ENCODE results near the gene TOP2A.

The TOP2A gene

GRCh38 chr17:40351359-40352236, 66.1 kb downstream of the TOP2A start:
- no peak overlapping the region for H3K27ac ChIP-seq (ENCODE audit: low read depth, low read length)
- no peaks in the 10 kb centered on the region for H3K27me3 ChIP-seq (ENCODE audit: insufficient read depth, low read length)
- H4K91ac ChIP-seq (ENCODE audit: low read depth, low read length): no peak overlapping the region
- H2BK120ac ChIP-seq (ENCODE audit: insufficient read depth, low read length, poor library complexity): no peak overlapping the region
- no peaks in the 10 kb centered on the region for H3K9me3 ChIP-seq (ENCODE audit: insufficient read depth, low read depth, low read length)
- peaks cover 54 to 57% of the 10 kb centered on the region in 2 experiments for H3K36me3 ChIP-seq (ENCODE audit: control insufficient read depth in 1 of 2, insufficient read depth in 2 of 2, low read length in 2 of 2)
- no peak for DNase-seq
- H3K4ac ChIP-seq (ENCODE audit: low read depth, low read length): no peak overlapping the region
- no peak overlapping the region for H3K14ac ChIP-seq (ENCODE audit: low read length)
- no peak overlapping the region for H4K12ac ChIP-seq (ENCODE audit: low read depth, low read length)
- H2BK12ac ChIP-seq (ENCODE audit: low read length): no peak overlapping the region
- no peak overlapping the region for H3K23ac ChIP-seq (ENCODE audit: low read length)
- H3K9ac ChIP-seq (ENCODE audit: low read length): no peak overlapping the region
- peaks cover 10 to 21% of the 10 kb centered on the region in 2 experiments for H3K4me1 ChIP-seq (ENCODE audit: control insufficient read depth in 1 of 2, insufficient read depth in 2 of 2, low read length in 2 of 2)
- H3K79me2 ChIP-seq (ENCODE audit: control insufficient read depth, insufficient read depth, low read length, poor library complexity): no peaks in the 10 kb centered on the region
- no peak overlapping the region for H2BK5ac ChIP-seq (ENCODE audit: low read depth, low read length, poor library complexity)
- no peak overlapping the region for H4K8ac ChIP-seq (ENCODE audit: low read depth, low read length)
- H3K4me3 ChIP-seq (ENCODE audit: low read depth, low read length): no peak overlapping the region
- no CpG with 5 or more reads among the region's 27 CpGs for WGBS (ENCODE audit: extremely low coverage, insufficient coverage, insufficient read length)
- peak overlapping the region; percentile 16 for H3K18ac ChIP-seq (ENCODE audit: low read length)
- H2AFZ ChIP-seq (ENCODE audit: insufficient read depth, low read length, poor library complexity): no peak overlapping the region
- no peak overlapping the region for H2AK5ac ChIP-seq (ENCODE audit: low read length)
- no peaks in the 10 kb centered on the region for H3K79me1 ChIP-seq (ENCODE audit: low read length)
- no peak overlapping the region for H3K4me2 ChIP-seq (ENCODE audit: low read length)

GRCh38 chr17:40350689-40351358, 66.9 kb downstream of the TOP2A start:
- H2BK5ac ChIP-seq (ENCODE audit: low read depth, low read length, poor library complexity): no peak overlapping the region
- H3K4me1 ChIP-seq (ENCODE audit: control insufficient read depth in 1 of 2, insufficient read depth in 2 of 2, low read length in 2 of 2): peaks cover 13 to 27% of the 10 kb centered on the region in 2 experiments
- H2BK120ac ChIP-seq (ENCODE audit: insufficient read depth, low read length, poor library complexity): no peak overlapping the region
- no peak overlapping the region for H2AFZ ChIP-seq (ENCODE audit: insufficient read depth, low read length, poor library complexity)
- H2AK5ac ChIP-seq (ENCODE audit: low read length): no peak overlapping the region
- no peak overlapping the region for H2BK12ac ChIP-seq (ENCODE audit: low read length)
- no peaks in the 10 kb centered on the region for H3K27me3 ChIP-seq (ENCODE audit: insufficient read depth, low read length)
- H4K12ac ChIP-seq (ENCODE audit: low read depth, low read length): no peak overlapping the region
- H4K8ac ChIP-seq (ENCODE audit: low read depth, low read length): no peak overlapping the region
- DNase-seq: no peak
- H3K18ac ChIP-seq (ENCODE audit: low read length): no peak overlapping the region
- no peak overlapping the region for H4K91ac ChIP-seq (ENCODE audit: low read depth, low read length)
- H3K36me3 ChIP-seq (ENCODE audit: control insufficient read depth in 1 of 2, insufficient read depth in 2 of 2, low read length in 2 of 2): peaks cover 49 to 52% of the 10 kb centered on the region in 2 experiments
- no peak overlapping the region for H3K4ac ChIP-seq (ENCODE audit: low read depth, low read length)
- no peak overlapping the region for H3K4me3 ChIP-seq (ENCODE audit: low read depth, low read length)
- no peak overlapping the region for H3K4me2 ChIP-seq (ENCODE audit: low read length)
- H3K27ac ChIP-seq (ENCODE audit: low read depth, low read length): no peak overlapping the region
- H3K9ac ChIP-seq (ENCODE audit: low read length): no peak overlapping the region
- H3K14ac ChIP-seq (ENCODE audit: low read length): no peak overlapping the region
- H3K23ac ChIP-seq (ENCODE audit: low read length): no peak overlapping the region
- H3K9me3 ChIP-seq (ENCODE audit: insufficient read depth, low read depth, low read length): no peaks in the 10 kb centered on the region
- WGBS (ENCODE audit: extremely low coverage, insufficient coverage, insufficient read length): no CpG with 5 or more reads among the region's 17 CpGs
- H3K79me1 ChIP-seq (ENCODE audit: low read length): no peaks in the 10 kb centered on the region
- no peaks in the 10 kb centered on the region for H3K79me2 ChIP-seq (ENCODE audit: control insufficient read depth, insufficient read depth, low read length, poor library complexity)

GRCh38 chr17:40349895-40350688, 67.6 kb downstream of the TOP2A start:
- no peak overlapping the region for H3K27ac ChIP-seq (ENCODE audit: low read depth, low read length)
- H3K14ac ChIP-seq (ENCODE audit: low read length): no peak overlapping the region
- no peaks in the 10 kb centered on the region for H3K9me3 ChIP-seq (ENCODE audit: insufficient read depth, low read depth, low read length)
- peaks cover 2% of the 10 kb centered on the region for H3K79me2 ChIP-seq (ENCODE audit: control insufficient read depth, insufficient read depth, low read length, poor library complexity)
- H3K4ac ChIP-seq (ENCODE audit: low read depth, low read length): no peak overlapping the region
- peaks cover 16 to 31% of the 10 kb centered on the region in 2 experiments for H3K4me1 ChIP-seq (ENCODE audit: control insufficient read depth in 1 of 2, insufficient read depth in 2 of 2, low read length in 2 of 2)
- no peak overlapping the region for H2AK5ac ChIP-seq (ENCODE audit: low read length)
- H3K23ac ChIP-seq (ENCODE audit: low read length): no peak overlapping the region
- H3K79me1 ChIP-seq (ENCODE audit: low read length): peaks cover 5% of the 10 kb centered on the region
- H3K27me3 ChIP-seq (ENCODE audit: insufficient read depth, low read length): no peaks in the 10 kb centered on the region
- no peak overlapping the region for H4K12ac ChIP-seq (ENCODE audit: low read depth, low read length)
- H3K36me3 ChIP-seq (ENCODE audit: control insufficient read depth in 1 of 2, insufficient read depth in 2 of 2, low read length in 2 of 2): peaks cover 43 to 44% of the 10 kb centered on the region in 2 experiments
- no peak overlapping the region for H3K18ac ChIP-seq (ENCODE audit: low read length)
- H4K8ac ChIP-seq (ENCODE audit: low read depth, low read length): no peak overlapping the region
- H3K4me3 ChIP-seq (ENCODE audit: low read depth, low read length): no peak overlapping the region
- no peak overlapping the region for H3K4me2 ChIP-seq (ENCODE audit: low read length)
- no peak for DNase-seq
- WGBS (ENCODE audit: extremely low coverage, insufficient coverage, insufficient read length): no CpG with 5 or more reads among the region's 19 CpGs
- no peak overlapping the region for H2BK12ac ChIP-seq (ENCODE audit: low read length)
- H2BK5ac ChIP-seq (ENCODE audit: low read depth, low read length, poor library complexity): no peak overlapping the region
- no peak overlapping the region for H2BK120ac ChIP-seq (ENCODE audit: insufficient read depth, low read length, poor library complexity)
- no peak overlapping the region for H3K9ac ChIP-seq (ENCODE audit: low read length)
- H4K91ac ChIP-seq (ENCODE audit: low read depth, low read length): no peak overlapping the region
- H2AFZ ChIP-seq (ENCODE audit: insufficient read depth, low read length, poor library complexity): no peak overlapping the region

- Histone ChIP-seq H3K9me3 (ENCODE audit: insufficient read depth, low read depth, low read length) (no peaks in the 10 kb centered on the region), H3K4me1 (ENCODE audit: control insufficient read depth in 1 of 2, insufficient read depth in 2 of 2, low read length in 2 of 2) (peaks cover 22 to 36% of the 10 kb centered on the region in 2 experiments), H3K18ac (ENCODE audit: low read length) (no peak overlapping the region), H2AK5ac (ENCODE audit: low read length) (no peak overlapping the region), H4K91ac (ENCODE audit: low read depth, low read length) (no peak overlapping the region), H4K12ac (ENCODE audit: low read depth, low read length) (no peak overlapping the region), H2AFZ (ENCODE audit: insufficient read depth, low read length, poor library complexity) (no peak overlapping the region), H2BK120ac (ENCODE audit: insufficient read depth, low read length, poor library complexity) (no peak overlapping the region), H3K79me1 (ENCODE audit: low read length) (peaks cover 10% of the 10 kb centered on the region), H3K27me3 (ENCODE audit: insufficient read depth, low read length) (no peaks in the 10 kb centered on the region), H3K36me3 (ENCODE audit: control insufficient read depth in 1 of 2, insufficient read depth in 2 of 2, low read length in 2 of 2) (peaks cover 40 to 43% of the 10 kb centered on the region in 2 experiments), H3K23ac (ENCODE audit: low read length) (no peak overlapping the region), H3K27ac (ENCODE audit: low read depth, low read length) (no peak overlapping the region), H3K4ac (ENCODE audit: low read depth, low read length) (no peak overlapping the region), H3K4me3 (ENCODE audit: low read depth, low read length) (no peak overlapping the region), H3K79me2 (ENCODE audit: control insufficient read depth, insufficient read depth, low read length, poor library complexity) (peaks cover 2% of the 10 kb centered on the region), H2BK5ac (ENCODE audit: low read depth, low read length, poor library complexity) (no peak overlapping the region), H4K8ac (ENCODE audit: low read depth, low read length) (no peak overlapping the region), H2BK12ac (ENCODE audit: low read length) (no peak overlapping the region), H3K9ac (ENCODE audit: low read length) (no peak overlapping the region), H3K14ac (ENCODE audit: low read length) (no peak overlapping the region), H3K4me2 (ENCODE audit: low read length) (no peak overlapping the region)
- no CpG with 5 or more reads among the region's 10 CpGs for WGBS (ENCODE audit: extremely low coverage, insufficient coverage, insufficient read length)
- peak; percentile 36 to 53 for DNase-seq
Measured at GRCh38 chr17:40349477-40349894, 68.2 kb downstream of the TOP2A start.
